NK-92 (cell line): ENCODE results near the gene TM4SF18.

ENCODE experiments used
- DNase-seq: peaks from one replicate; lab custom pipeline; 2025; ENCODE audit not compliant: unreplicated experiment; lab: John Stamatoyannopoulos, UW

The TM4SF18 gene

DNA sequence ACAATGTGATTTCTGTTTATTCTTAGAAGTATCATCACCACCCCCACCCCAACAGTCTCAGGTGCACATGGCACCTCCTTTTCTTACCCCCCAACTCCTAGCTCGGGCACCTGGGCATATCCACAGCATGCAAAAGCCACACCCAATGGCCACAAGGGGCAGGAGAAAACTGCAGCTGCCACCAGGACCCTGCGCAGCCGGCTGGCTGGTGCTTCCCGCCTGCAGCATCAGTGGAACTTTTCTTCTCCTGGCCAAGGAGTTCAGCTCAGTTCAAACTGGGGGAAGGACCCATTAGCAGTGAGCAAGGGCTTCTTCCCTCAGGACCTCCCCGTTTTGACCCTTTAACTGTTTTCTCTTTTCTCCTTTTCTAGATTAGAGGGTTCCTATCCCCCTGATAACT, 44.8 kb downstream of the TM4SF18 start:
- no peak for DNase-seq

DNA sequence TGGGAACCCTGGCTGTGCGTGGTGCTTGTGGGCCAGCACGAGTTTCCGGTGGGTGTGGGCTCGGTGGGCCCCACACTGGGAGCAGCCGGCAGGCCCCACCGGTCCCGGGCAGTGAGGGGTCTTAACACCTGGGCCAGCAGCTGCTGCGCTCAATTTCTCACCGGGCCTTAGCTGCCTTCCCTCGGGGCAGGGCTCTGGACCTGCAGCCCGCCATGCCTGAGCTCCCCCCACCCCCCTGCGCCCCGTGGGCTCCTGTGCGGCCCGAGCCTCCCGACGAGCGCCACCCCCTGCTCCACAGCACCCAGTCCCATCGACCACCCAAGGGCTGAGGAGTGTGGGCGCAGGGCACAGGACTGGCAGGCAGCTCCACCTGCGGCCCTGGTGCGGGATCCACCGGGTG, 49.4 kb downstream of the TM4SF18 start:
- no peak for DNase-seq

DNA sequence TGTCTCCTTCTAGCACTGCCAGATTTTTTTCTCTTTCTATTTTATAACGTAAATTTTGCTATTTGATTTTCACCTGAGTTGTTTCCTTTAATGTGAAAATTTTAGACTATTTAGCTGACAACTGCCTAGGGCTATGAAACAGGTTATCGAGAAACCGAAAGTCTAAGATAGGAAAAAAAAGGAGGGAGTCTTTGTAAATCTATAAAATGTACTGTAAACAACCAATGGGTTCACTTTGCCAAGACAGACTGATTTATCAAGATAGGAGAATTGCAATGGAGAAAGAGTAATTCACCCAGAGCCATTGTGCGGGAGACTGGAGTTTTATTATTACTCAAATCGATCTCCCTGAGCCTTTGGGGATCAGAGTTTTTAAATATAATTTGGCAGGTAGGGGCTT, 50.0 kb downstream of the TM4SF18 start:
- DNase-seq: no peak

DNA sequence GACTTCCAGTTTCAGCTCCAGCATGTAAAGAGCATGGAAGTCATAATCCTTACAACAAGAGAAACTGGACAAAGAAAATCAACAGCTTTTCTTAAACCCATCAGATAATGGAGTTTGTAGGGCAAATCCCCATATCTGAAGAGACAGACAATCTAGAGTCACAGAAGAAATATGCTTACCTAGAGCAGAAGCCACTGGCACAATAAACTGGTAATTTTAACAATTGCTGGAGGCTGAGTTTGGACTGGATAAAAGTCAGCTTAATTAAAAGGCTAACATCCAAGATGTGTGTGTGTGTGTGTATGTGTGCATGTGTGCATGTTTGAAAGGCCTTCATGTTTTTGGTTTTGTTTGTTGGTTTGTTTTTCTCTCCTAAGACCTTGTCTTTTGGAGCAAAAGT, 50.6 kb downstream of the TM4SF18 start:
- DNase-seq: no peak

DNA sequence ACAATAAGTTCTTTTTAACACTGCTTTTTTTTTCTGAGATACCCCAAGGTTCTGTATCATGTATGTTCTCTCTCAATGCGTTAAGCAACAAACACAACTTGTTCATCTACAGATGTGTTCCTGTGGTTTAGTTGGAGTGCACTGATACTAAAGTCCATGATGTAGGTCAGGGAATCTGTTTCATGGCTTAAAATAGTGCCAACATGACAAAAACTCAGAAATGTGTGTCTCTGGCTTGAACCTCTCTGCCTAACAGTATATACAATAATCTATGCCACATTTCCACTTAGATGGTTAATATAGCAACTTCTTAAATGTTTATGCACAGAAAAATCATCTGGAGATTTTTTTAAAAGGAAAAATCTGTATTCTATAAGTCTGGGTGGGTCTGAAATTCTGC, 51.1 kb downstream of the TM4SF18 start:
- no peak for DNase-seq

DNA sequence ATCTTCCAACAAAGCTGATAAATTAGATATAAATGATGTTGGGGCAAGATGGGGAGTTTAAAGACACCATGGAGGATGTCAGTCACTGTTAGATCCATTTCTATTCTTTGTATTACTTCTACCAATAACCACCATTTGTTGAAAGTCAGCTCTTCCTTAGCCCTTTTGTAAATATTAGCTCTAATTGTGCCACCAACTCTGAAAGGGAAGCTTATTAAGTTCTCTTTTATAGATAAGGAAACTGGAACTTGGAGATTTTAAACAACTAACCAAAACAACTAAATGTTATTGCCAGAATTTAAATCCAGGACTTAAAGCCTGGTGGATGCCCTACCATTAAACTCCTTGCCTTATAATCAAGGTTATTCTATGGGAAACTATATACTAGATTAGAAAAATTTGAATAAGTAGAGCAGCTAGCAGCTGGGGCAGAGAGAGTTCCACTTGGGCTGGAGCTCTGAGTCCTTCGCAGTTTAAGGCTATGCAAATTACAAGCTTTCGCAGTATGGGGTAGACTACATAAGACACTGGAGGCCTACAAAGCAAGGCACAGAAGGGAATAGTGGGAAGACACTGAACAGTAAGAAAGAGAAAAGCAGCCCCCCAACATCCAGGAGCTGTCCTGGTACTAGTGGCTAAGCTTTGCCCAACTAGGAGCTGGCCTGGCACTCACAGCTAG, 52.6 kb downstream of the TM4SF18 start:
- DNase-seq: no peak

DNA sequence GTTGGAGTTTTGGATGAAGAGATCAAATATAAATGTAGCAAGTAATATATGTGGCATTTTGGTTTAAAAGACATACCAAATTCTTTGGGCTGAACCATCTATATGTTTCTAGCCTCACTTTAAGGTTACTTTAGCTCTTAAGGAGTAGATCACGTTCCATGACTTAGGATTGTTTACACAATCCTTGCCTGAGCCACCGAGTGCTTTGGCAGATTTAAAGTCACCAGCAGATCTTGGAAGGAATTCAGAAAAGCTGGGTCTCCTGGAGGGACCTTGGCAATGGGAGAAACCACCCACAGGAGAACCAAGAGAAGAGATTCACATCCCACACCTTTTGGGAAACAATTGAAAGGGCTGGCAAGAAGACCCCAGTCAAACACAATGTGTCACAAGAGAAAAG, 54.5 kb downstream of the TM4SF18 start:
- DNase-seq: no peak

DNA sequence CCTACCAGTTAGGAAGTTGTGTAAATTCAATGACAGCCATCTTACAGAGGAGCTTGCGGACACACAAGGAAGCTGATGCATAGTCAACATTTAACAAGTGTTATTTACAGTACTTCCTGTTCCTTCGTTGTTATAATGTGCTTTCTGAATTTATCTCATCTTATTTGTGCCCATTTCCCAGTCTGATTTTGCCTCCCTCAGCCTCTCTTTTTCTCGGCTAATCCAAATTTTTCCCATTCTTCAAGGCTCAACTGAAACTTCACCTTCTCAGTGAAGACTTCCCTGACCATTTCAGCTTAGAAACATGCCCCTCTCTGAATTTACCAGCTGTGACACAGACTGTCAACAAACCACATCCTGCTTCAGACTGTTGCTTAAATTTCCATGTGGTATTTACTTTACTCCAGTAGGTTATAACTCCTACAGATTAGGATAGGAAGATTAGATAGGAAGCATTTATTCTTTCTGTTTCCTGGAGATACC, 56.1 kb downstream of the TM4SF18 start:
- no peak for DNase-seq

DNA sequence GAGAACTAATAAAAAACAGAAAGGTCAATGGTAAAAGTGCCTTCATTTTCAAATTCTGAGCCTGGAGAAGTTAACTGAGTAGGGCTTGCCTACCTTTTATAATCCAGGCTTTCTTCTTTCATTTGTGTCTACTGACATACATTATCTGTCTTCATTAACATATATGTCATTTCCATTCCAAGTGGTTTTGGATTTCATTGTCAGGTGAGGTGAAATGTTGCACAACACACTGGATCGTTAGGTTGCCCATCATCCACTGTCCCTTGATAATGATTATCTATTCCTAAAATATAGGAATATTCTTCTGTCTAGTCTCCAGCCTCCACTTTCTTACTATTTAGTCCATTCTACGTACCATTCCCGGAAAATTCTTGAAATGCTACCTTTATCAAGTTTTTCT, 56.8 kb downstream of the TM4SF18 start:
- no peak for DNase-seq

DNA sequence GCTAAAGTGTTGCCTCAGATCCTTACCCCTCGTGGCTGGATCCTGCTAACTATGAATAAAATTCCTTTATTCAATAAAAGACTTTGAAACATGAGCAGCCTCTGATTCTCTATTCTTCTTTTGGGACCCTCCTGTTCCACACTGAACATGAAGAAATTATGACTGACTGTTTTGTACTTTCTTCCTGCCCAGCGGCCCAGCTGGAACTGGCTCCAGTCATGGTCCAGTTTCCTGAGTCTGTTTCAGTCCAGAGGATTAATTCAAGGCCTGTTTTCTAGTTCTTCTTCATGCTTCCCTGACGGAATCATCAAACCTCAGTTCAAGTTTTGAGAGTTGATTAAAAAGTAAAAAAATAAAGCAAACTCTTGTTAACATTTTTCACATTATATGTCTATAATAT, 59.2 kb downstream of the TM4SF18 start:
- DNase-seq: no peak

DNA sequence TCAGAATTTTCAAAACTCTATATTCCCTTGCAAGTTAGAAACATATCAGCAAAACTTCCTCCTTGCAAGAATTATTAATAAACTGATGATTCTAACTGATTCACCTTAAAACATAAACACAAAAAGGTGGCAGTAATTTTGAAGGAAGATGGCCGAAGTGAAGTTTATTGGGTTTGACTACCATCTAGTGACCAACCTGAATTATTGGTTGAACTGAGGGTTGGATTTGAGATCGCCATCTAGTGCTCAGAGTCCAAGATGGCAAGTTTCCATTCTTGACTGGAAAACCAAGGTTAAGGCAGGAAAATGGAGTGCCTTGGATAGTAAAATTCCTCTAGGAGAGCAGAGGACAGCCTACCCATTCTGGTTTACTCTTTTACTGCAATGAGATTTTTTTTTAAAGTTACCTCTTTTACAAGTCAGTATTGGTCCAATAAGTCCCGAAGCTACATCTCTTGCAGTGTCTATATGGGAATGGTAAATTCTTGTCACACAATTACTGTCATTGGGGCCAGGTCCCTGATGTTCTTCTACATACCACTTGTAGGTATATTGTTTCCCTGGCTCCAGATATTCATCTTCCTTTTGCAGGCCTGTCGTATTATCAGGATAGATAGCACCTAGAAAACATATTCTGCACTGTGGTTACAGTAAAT, 60.2 kb downstream of the TM4SF18 start:
- no peak for DNase-seq

DNA sequence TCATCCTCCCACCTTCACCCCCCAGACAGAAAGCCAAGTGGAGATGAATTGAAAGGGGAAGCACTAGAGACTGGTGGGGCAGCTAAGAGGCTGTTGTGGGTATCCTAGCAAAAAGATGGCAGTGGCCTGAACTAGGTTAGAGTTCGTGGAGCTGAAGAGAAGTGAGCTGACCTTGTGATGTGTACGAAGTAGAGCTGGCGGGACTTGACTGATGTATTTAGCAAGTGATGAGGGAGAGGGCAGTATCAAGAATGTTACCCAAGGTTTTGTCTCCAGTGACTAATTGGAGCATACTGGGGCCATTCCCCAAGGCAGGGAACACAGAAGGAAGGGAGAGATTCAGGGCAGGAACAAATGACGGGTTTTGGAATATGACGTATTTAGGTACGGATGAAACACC, 61.8 kb downstream of the TM4SF18 start:
- no peak for DNase-seq

DNA sequence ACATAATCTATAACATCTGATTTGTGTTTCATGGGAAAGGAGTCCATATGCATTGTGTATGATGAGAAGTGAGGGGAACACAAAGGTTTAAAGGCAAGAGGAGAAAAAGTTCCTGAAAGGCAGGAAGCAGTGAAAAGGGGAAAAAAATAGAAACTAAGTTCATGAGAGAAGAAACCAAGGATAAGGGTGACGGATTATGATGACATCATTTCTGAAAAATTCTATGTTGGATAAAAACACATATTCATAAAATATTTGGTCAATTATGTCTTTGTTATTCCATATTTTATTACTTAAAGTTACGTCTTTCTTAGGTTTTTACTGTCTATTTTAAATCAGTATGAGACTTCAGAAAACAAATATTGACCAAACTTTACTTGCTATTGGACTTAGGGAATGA, 63.3 kb downstream of the TM4SF18 start:
- DNase-seq: no peak

DNA sequence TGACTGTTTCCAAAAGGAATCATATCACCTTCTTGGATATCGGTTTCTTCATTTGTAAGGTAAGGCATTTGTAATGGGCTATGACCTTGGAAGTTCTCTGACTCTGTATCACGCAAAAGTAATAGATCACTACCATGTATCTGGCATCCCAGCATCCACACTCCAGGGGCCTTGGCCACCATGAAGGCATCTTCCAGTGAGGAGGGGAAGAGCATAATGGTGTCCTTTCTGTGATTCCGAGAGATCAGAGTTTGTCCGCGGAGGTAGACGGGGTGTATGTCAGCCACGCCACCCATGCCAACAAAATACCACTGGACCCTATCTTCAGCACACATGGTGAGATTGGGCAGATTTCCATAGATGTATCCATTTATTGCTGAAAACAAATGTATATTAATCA, 63.7 kb downstream of the TM4SF18 start:
- DNase-seq: no peak
